ENCODE results near the gene LPCAT1. TPM values are rescaled to one million over a fixed set of nuclear protein-coding genes. Genes with fewer than 3 reads are reported as not detected.

LPCAT1 gene
- total RNA-seq, 1 donor from 2014 or later, result 18.7 TPM

DNA sequence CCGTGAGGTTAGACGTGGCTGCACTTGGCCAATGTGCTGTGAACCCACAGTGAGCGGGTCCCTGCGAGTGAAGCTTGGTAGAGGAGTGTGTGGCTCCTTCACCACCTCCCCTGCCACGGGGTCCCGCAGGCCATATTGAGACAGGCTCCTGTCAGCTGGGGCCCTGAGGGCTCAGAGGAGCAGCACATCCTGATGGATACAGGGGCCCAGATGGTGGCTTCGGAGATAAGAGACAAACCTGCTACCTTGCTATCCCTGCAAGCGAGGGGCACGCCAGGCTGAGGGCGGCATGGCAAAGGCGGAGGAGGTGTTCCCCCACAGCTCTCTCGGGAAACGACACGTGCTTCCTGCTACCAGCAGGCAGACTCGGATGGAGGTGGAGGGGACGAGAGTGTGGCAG lies 111.6 kb downstream of the LPCAT1 start:
- DNase-seq (ENCODE audit: low read depth in 2 of 2), result no peak

Other genes starting within 250 kb of the LPCAT1 start
- not detected in 2 replicates for gene TERT, start 228.9 kb downstream of the LPCAT1 start, total RNA-seq
- 256 and 260 TPM in 2 replicates for gene CLPTM1L, start 178.9 kb downstream of the LPCAT1 start, total RNA-seq
- gene SLC6A3, start 78.5 kb downstream of the LPCAT1 start, total RNA-seq, result not detected in 2 replicates

Measured in dermis microvascular lymphatic vessel endothelial cell (primary cell).